Activated CD4-positive, CD25-positive, alpha-beta regulatory T cell (primary cell): ENCODE data around the gene TXNDC8.
"Not testable (repeated sequence)": the region's sequence is repeated elsewhere in the genome, so short reads cannot be mapped to it uniquely, and the experiment has no call there.

Experiments used
- DNase-seq, 4 experiments: peaks; one replicate each; lab custom pipeline; 2025; lab: John Stamatoyannopoulos, UW

TXNDC8 gene

DNA sequence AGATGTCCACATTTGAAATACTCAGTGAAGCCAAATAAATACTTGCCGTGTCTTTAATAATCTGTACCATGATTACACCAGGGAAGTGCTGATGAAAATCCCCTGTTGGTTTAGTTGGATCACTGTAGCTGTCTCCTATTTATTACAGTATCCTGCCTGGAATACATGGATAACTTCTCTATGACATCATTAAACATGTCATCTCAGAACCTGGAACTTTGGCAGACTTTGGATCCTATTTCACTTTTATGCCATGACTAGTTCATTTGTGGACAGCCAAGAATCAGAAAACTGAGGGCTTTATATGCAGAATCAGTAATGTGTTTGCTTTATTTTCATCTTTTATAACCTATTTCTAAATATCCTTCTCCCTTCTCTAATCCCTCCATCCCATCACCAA lies at the start of gene TXNDC8:
Gene TXNDC8 (minus strand): TSS at position 137 of the 400 bp plus-strand sequence.
- DNase-seq = no peak

- DNase-seq = no peak
Measured at GRCh38 chr9:110383491-110383890, 45.8 kb upstream of the TXNDC8 start.

DNA sequence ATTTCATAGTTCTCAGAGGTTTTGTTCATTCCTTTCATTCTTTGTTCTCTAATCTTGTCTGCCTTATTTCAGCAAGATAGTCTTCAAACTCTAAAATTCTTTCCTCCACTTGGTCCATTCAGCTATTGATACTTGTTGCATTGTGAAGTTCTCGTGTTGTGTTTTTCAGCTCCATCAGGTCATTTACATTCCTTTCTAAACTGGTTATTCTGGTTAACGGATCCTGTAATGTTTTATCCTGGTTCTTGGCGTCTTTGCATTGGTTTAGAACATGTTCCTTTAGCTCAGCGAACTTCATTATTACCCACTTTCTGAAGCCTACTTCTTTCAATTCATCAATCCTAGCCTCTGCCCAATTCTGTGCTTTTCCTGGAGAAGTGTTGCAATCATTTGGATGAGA lies 45.1 kb upstream of the TXNDC8 start:
- no peak for DNase-seq

- DNase-seq = no peak
Measured at GRCh38 chr9:110371411-110372007, 33.8 kb upstream of the TXNDC8 start.

DNA sequence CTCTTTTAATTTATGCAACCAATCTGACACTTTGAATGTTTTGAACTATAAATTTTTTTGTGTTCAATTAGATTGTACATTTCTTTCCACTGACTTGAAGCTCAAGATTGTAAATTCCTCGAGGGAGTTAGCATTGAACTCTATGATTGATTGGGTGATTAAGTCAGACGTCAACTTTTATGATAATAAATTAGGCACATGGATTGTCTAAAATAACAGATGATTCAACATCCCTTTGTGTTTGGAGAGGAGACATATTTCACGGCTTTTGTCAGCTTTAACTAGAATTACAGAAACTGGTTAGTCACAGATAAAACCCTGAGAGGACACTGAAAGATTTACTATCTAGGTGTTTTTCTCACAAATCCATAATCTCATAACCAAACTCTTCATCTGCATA lies 32.7 kb upstream of the TXNDC8 start:
- DNase-seq = no peak

- no peak for DNase-seq
Measured at GRCh38 chr9:110364451-110364850, 26.8 kb upstream of the TXNDC8 start.

DNA sequence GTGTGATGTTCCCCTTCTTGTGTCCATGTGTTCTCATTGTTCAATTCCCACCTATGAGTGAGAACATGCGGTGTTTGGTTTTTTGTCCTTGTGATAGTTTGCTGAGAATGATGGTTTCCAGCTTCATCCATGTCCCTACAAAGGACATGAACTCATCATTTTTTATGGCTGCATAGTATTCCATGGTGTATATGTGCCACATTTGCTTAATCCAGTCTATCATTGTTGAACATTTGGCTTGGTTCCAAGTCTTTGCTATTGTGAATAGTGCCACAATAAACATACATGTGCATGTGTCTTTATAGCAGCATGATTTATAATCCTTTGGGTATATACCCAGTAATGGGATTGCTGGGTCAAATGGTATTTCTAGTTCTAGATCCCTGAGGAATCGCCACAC lies 21.3 kb upstream of the TXNDC8 start:
- not testable (repeated sequence) for DNase-seq

GRCh38 chr9:110357505-110357904 lies 19.8 kb upstream of the TXNDC8 start:
- no peak for DNase-seq

DNA sequence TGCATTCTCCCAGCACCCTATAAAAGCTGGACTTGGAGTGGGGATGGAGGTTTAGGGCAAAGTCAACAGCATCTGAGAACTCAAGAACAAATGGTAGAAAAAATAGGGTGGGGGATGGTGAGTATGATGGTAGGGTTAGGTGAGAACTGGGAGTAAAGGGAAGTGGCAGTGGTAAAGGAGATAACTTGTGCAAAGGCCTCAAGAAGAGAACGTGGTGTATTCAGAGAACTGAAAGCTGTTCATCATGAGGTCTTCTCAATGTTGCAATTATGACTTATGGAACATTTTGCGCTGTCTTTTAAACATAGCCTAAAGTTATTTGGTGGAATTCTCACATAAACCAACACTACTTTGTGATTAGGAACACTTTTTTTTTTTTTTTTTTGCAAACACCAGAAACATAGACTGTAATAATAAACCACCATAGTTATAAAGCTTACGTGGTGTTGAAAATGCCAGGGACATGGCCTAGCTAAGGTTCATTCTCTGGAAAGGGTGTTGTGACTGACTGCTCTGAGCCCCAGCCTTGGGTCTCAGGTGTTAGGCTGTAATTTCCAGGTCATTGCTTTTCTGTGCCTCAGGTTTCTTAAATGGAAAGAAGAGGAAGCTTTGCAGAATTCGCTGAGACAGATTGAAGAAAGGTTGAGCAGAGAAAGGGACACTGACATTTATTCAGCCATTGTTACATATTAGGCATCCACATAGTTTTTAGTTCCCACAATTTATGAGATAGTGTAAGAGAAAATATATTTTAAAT lies 19.2 kb upstream of the TXNDC8 start:
- no peak for DNase-seq

- DNase-seq = no peak
Measured at GRCh38 chr9:110355911-110356310, 18.2 kb upstream of the TXNDC8 start.

- no peak for DNase-seq
Measured at GRCh38 chr9:110351009-110351467, 13.4 kb upstream of the TXNDC8 start.

- no peak for DNase-seq
Measured at GRCh38 chr9:110346325-110346724, 8.7 kb upstream of the TXNDC8 start.

- DNase-seq = no peak
Measured at GRCh38 chr9:110344821-110345220, 7.2 kb upstream of the TXNDC8 start.

- no peak for DNase-seq
Measured at GRCh38 chr9:110343551-110343950, 5.9 kb upstream of the TXNDC8 start.

- DNase-seq = no peak
Measured at GRCh38 chr9:110340306-110340705, 2.6 kb upstream of the TXNDC8 start.

DNA sequence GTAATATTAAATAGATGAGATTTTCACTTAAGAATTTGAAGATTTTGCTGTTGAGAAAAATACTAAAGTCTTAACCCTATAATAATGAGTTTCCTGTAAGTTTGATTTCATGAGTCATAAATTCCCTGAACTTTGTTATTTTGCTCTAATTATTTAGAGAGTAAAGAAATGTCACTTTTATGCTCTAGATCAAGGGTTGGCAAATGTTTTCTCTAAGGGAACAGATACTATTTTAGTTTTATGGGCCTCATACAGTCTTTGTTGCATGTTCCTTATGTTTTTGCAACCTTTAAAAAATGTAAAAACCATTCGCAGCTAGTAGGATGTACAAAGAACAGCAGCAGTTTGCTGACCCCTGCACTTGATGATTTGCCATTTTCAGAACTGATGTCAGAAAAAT lies 480 bp upstream of the TXNDC8 start:
- DNase-seq = no peak

GRCh38 chr9:110336363-110336762 lies 1.3 kb downstream of the TXNDC8 start:
- no peak for DNase-seq

DNA sequence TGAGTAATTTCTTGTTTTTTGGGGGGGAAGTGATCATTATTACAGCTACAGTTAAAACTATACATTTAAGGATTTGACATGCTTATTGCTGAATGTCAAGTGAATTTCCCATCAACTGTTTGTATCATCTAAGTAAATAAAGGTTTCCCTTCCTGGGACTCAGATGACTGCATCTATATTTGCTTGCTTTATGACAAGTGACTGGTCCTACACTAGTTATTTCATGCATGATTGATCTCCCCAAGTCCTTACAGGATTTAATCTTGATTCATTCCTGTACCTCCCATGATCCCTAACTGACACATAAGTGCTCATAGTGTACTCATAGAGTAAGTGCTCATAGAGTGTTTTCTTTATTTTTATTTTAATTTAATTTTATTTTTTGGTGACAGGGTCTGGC lies 2.8 kb downstream of the TXNDC8 start:
- DNase-seq = no peak

DNA sequence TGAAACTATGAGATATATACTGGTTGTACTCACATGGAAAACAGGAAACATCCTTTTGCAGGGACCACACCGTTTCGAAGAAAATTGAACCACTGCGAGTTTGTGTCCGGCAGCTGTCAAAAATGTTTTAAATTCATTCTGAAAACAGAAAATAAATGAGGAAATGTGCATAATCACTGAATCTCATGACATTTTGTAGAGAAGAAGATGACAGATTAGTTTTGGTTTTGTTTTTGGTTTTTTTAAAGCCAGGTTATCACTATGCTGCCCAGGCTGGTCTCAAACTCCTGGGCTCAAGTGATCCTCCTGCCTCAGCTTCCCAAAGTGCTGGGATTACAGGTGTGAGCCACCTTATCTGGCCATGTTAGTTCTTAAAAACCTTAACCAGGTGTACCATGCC lies 3.5 kb downstream of the TXNDC8 start:
- DNase-seq = no peak

DNA sequence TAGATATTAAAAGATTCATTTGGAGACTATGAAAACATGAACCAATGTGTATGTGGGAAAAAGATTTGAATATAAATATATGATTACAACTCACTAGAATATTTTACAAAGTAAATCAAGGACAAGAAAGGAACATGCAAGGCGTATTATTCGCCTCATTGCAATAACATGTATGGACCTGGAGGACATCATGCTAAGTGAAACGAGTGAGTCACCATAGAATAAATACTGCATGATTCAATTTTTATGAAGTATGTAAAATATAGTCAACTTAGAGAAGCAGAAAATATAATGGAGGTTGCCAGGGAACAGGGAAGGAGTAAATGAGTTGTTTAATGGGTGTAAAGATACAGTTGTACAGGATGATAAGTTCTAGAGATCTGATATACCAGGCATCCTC lies 4.9 kb downstream of the TXNDC8 start:
- DNase-seq = no peak

DNA sequence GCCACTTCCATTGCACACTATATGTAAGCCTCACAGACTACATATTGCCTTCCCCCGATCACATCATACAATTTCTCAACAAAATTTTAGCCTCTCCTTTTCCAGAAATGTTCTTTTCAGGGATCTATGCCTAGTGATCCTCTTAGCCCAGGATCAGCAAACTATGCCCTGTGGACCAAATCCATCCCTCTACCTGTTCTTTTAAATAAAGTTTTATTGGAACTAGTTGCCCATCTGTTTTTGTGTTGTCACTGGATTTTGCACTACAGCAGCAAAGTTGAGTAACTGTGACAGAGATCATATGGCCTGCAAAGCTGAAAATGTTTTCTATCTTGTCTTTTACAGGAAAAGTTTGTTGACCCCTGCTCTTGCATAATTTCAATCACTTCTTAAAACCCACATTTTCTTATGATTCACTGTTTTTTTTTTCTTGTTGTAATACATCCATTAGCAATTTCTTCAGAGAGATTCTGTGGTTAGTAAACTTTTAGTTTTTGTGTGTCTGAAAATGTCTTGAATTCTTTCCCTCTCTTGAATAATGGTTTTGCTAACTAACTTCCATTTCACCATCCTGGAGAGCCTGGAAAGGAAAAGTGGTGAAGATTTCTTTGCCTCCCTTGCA lies 7.1 kb downstream of the TXNDC8 start:
- DNase-seq = no peak

- no peak for DNase-seq
Measured at GRCh38 chr9:110329639-110330230, 7.9 kb downstream of the TXNDC8 start.

GRCh38 chr9:110328763-110329162 lies 8.9 kb downstream of the TXNDC8 start:
- no peak for DNase-seq
